ENCODE results near the gene HTT. TPM values are rescaled to one million over a fixed set of nuclear protein-coding genes. Genes with fewer than 3 reads are reported as not detected.
A peak's percentile ranks its signal among the peaks of the same experiment; 100 is the strongest.

Gene HTT
- total and polyA plus RNA-seq, 2 of the 13 experiments (the other 11 are each of a cell fraction or from before 2014, with no cell fraction given), result 17.5 to 19.5 TPM

GRCh38 chr4:3292571-3293400 lies 218.3 kb downstream of the HTT start, which contains the start of gene RGS12 (continued):
- TF ChIP-seq ZMAT5 (CRISPR knock-in tag; IDR thresholded peaks at IDR 0.05; ENCODE audit: borderline replicate concordance, low read depth), result no peak
- TF ChIP-seq GATAD1 (CRISPR knock-in tag; IDR thresholded peaks at IDR 0.05), result peak; percentile 68
- TF ChIP-seq ZNF235 (CRISPR knock-in tag; IDR thresholded peaks at IDR 0.05; ENCODE audit: borderline replicate concordance), result no peak
- peak; percentile 17; the same call in 1 of the 2 replicates for TF ChIP-seq ZNF563 (CRISPR knock-in tag; IDR thresholded peaks at IDR 0.05)
- TF ChIP-seq SNAPC5 (CRISPR knock-in tag; IDR thresholded peaks at IDR 0.05; ENCODE audit: borderline replicate concordance), result no peak
- no peak for TF ChIP-seq ZNF382 (CRISPR knock-in tag; IDR thresholded peaks at IDR 0.05; ENCODE audit: borderline replicate concordance)
- no peak for TF ChIP-seq RFX1 (IDR thresholded peaks at IDR 0.05)
- TF ChIP-seq ZNF839 (CRISPR knock-in tag; IDR thresholded peaks at IDR 0.05; ENCODE audit: borderline replicate concordance), result no peak
- TF ChIP-seq PAX8 (CRISPR knock-in tag; IDR thresholded peaks at IDR 0.05; ENCODE audit: borderline replicate concordance), result no peak
- TF ChIP-seq ATRX (CRISPR knock-in tag; IDR thresholded peaks at IDR 0.05; ENCODE audit: borderline replicate concordance), result no peak
- no peak for TF ChIP-seq MIXL1 (CRISPR knock-in tag; IDR thresholded peaks at IDR 0.05)
- TF ChIP-seq SP1 (IDR thresholded peaks at IDR 0.05), result no peak
- TF ChIP-seq SP1 (CRISPR knock-in tag; IDR thresholded peaks at IDR 0.05), result peak; percentile 69
- TF ChIP-seq TAF1 (CRISPR knock-in tag; IDR thresholded peaks at IDR 0.05), result peak; percentile 74
- no peak for TF ChIP-seq CAMTA2 (CRISPR knock-in tag; IDR thresholded peaks at IDR 0.05; ENCODE audit: borderline replicate concordance)
- TF ChIP-seq SRY (CRISPR knock-in tag; IDR thresholded peaks at IDR 0.05), result no peak
- TF ChIP-seq ZNF407 (CRISPR knock-in tag; IDR thresholded peaks at IDR 0.05; ENCODE audit: not compliant biosample characterization), result no peak
- TF ChIP-seq IKZF4 (CRISPR knock-in tag; IDR thresholded peaks at IDR 0.05; ENCODE audit: borderline replicate concordance, low read depth, not compliant biosample characterization), result peak; percentile 37
- TF ChIP-seq ZNF34 (CRISPR knock-in tag; IDR thresholded peaks at IDR 0.05; ENCODE audit: borderline replicate concordance), result 0 out of 2 replicates have a peak, but pooled peaks have one; percentile 17
- no peak for TF ChIP-seq RAD51 (IDR thresholded peaks at IDR 0.05; ENCODE audit: borderline replicate concordance)

Data from HepG2 (cell line).